ENCODE results near the gene TSPYL2.

The TSPYL2 gene

GRCh38 chrX:53093177-53093655 lies 11.0 kb downstream of the TSPYL2 start:
- H3K4me1 Mint-ChIP-seq: peaks cover 26% of the 10 kb centered on the region
- peak overlapping the region; percentile 78 to 88 (median 87) for H3K27ac Mint-ChIP-seq
- H3K36me3 Mint-ChIP-seq (ENCODE audit: low read depth): peaks cover 3% of the 10 kb centered on the region
- no peaks in the 10 kb centered on the region for H3K27me3 Mint-ChIP-seq (ENCODE audit: low read depth)
- H3K4me3 Mint-ChIP-seq: peak overlapping the region; percentile 85 to 94 (median 91)
- no peaks in the 10 kb centered on the region for H3K9me3 Mint-ChIP-seq
- TF ChIP-seq CTCF (IDR thresholded peaks at IDR 0.05; ENCODE audit: unreplicated experiment in 3 of 3): peak; percentile 33 to 52 (median 47)

DNA sequence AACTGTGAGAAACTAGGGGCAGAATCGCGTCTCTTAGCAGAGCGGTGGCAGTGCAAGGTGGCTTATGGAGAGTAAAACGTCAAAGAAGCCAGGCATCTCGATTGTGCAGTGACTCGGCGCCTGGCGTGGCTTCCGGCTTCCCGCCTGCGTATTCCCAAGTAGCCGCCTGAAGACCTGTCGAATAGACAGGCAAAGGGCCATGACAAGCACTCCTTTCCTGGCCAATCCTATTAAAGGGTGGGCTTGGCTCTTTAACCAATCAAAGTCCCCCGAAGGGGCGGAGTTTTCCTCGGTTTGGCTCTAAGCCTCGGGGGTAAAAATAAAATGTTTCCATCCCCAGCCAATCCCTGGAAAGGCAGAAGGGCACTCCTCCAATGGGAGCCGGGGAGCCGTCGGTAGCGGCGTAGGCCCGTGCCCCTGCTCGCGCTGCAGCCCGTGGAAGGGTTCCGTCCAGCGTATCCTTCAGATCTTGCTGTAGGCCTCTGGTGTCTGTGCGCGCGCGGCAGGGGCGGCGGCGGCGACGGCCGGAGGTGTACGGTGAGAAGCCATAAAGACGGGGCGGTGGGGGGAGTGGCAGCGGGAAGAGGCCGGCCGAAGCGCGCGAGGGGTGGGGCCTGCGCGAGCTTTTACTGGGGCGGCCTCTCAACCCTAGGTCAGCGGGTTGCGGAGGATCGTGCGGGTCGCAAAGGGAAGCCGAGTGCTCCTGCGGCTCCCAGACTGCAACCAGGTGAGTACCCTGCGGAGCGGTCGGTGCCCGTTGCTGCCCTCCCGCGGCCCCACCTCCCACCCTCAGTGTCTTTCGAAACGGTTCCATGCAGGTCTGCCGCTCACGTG lies 11.8 kb downstream of the TSPYL2 start, which contains the start of gene KANTR:
KANTR (plus strand) TSS at position 395 of the 834 bp plus-strand sequence. CDS start 30,131 bp downstream, outside the sequence.
- Mint-ChIP-seq H3K9me3 (no peaks in the 10 kb centered on the region), H3K27ac (peak within 1 kb of the TSS; percentile 78 to 88 (median 87)), H3K4me1 (peaks cover 18% of the 10 kb centered on the region), H3K4me3 (peak within 1 kb of the TSS; percentile 85 to 94 (median 91)), H3K36me3 (ENCODE audit: low read depth) (peaks cover 4% of the 10 kb centered on the region), H3K27me3 (ENCODE audit: low read depth) (no peaks in the 10 kb centered on the region)
- no peak for TF ChIP-seq CTCF (IDR thresholded peaks at IDR 0.05; ENCODE audit: unreplicated experiment in 3 of 3)

DNA sequence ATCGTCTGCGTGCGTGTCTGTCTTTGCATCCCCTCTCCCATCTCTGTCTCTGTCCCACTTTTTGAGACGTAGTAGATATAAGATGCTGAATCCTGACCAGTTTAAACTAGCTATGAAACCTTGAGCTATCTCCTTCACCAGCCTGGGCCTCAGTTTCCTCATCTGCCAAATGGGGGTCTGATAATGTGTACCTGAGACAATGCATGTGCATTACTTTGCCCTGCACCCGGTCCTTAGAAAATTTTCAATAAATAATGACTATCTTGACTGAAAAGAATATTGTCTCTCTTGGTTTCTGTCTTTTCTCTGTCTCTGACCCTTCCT lies 12.4 kb downstream of the TSPYL2 start:
- peaks cover 13% of the 10 kb centered on the region for H3K4me1 Mint-ChIP-seq
- TF ChIP-seq CTCF (IDR thresholded peaks at IDR 0.05; ENCODE audit: unreplicated experiment in 3 of 3): no peak
- peak overlapping the region; percentile 85 to 94 (median 91) for H3K4me3 Mint-ChIP-seq
- peak overlapping the region; percentile 78 to 88 (median 79) for H3K27ac Mint-ChIP-seq
- H3K27me3 Mint-ChIP-seq (ENCODE audit: low read depth): no peaks in the 10 kb centered on the region
- H3K9me3 Mint-ChIP-seq: peaks cover 3% of the 10 kb centered on the region
- peaks cover 8% of the 10 kb centered on the region for H3K36me3 Mint-ChIP-seq (ENCODE audit: low read depth)

DNA sequence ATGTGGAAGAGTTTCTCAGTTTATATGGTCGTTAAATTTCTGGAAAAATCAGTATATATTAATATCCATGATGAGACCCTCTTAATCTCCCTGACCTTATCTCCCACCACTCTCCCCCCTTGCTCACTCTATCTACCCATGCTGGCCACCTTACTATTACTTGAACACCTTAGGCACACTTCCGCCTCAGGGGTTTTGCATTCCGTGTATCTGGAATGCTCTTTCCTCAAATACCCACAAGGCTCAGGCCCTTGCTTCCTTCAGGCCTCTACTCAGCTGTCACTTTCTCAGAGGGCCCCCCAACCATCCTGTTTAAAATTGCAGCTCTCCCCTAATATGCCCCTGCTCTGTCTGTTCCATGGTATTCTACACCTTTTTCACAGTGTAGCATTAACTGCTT lies 13.6 kb downstream of the TSPYL2 start:
- H3K4me1 Mint-ChIP-seq: peaks cover 5% of the 10 kb centered on the region
- H3K27me3 Mint-ChIP-seq (ENCODE audit: low read depth): no peaks in the 10 kb centered on the region
- no peak overlapping the region for H3K27ac Mint-ChIP-seq

GRCh38 chrX:53114864-53115549 lies 32.8 kb downstream of the TSPYL2 start:
- peaks cover 32% of the 10 kb centered on the region for H3K36me3 Mint-ChIP-seq (ENCODE audit: low read depth)
- no peak overlapping the region for H3K4me3 Mint-ChIP-seq
- no peak overlapping the region for H3K27ac Mint-ChIP-seq
- H3K27me3 Mint-ChIP-seq (ENCODE audit: low read depth): no peaks in the 10 kb centered on the region
- H3K9me3 Mint-ChIP-seq: peaks cover 18% of the 10 kb centered on the region
- no peak for TF ChIP-seq CTCF (IDR thresholded peaks at IDR 0.05; ENCODE audit: unreplicated experiment in 3 of 3)
- peaks cover 7% of the 10 kb centered on the region for H3K4me1 Mint-ChIP-seq

More for the DNA sequence above, 13.6 kb downstream of the TSPYL2 start:
- no peak for TF ChIP-seq CTCF (IDR thresholded peaks at IDR 0.05; ENCODE audit: unreplicated experiment in 3 of 3)
- Mint-ChIP-seq H3K9me3 (peaks cover 5% of the 10 kb centered on the region), H3K4me3 (peak overlapping the region; percentile 44 to 63 (median 57)), H3K36me3 (ENCODE audit: low read depth) (peaks cover 11% of the 10 kb centered on the region)
